H1 (cell line): Measurements from ENCODE around the gene UNC5B. TPM values are rescaled to one million over a fixed set of nuclear protein-coding genes. Genes with fewer than 3 reads are reported as not detected.

Experiments used
- ASH2L ChIP-seq: fragments of 200-600, 300-600 bp; sonication (generic); IDR thresholded peaks from one replicate; pipeline ENCODE4 v1.7.1; 2017; ENCODE audit warnings: low read length
- ATF3 ChIP-seq: IDR thresholded peaks from 2 replicates; pipeline ENCODE4 v1.6.1; 2011; ENCODE audit warnings: low read depth, mild to moderate bottlenecking, low read length; ENCODE audit not compliant: insufficient read depth
- BRCA1 ChIP-seq: IDR thresholded peaks from 2 replicates; pipeline ENCODE4 v1.6.1; 2012; ENCODE audit warnings: low read depth, low read length, improper control_type of control experiment
- CEBPB ChIP-seq: IDR thresholded peaks from 2 replicates; pipeline ENCODE4 v1.6.1; 2012; ENCODE audit warnings: low read depth, low read length
- CHD1 ChIP-seq: IDR thresholded peaks from 2 replicates; pipeline ENCODE4 v1.6.1; 2012; ENCODE audit warnings: low read depth, low read length, improper control_type of control experiment
- CHD7 ChIP-seq: fragments of 300-600 bp; sonication (generic); IDR thresholded peaks from 2 replicates; pipeline ENCODE4 v1.7.1; 2012; ENCODE audit warnings: low read length, moderate library complexity, mild to moderate bottlenecking, inconsistent platforms; ENCODE audit not compliant: insufficient replicate concordance
- FOSL1 ChIP-seq: IDR thresholded peaks from 2 replicates; pipeline ENCODE4 v1.6.1; 2011; ENCODE audit warnings: mild to moderate bottlenecking, low read depth, low read length, moderate library complexity; ENCODE audit not compliant: insufficient read depth
- JUN ChIP-seq: IDR thresholded peaks from 2 replicates; pipeline ENCODE4 v1.6.1; 2011; ENCODE audit warnings: low read depth, mild to moderate bottlenecking, improper control_type of control experiment, low read length
- KDM1A ChIP-seq: fragments of 200-600, 300-600 bp; sonication (generic); IDR thresholded peaks from 2 replicates; pipeline ENCODE4 v1.7.1; 2016; ENCODE audit warnings: mild to moderate bottlenecking, low read length, borderline replicate concordance
- MAFK ChIP-seq: IDR thresholded peaks from 2 replicates; pipeline ENCODE4 v1.6.1; 2012; ENCODE audit warnings: low read depth, mild to moderate bottlenecking, improper control_type of control experiment, low read length
- SP1 ChIP-seq: IDR thresholded peaks from 2 replicates; pipeline ENCODE4 v1.6.1; 2011; ENCODE audit warnings: low read depth, low read length
- TAF1 ChIP-seq: IDR thresholded peaks from 2 replicates; pipeline ENCODE4 v1.6.1; 2011; ENCODE audit warnings: mild to moderate bottlenecking, low read depth, low read length
- TCF12 ChIP-seq: IDR thresholded peaks from 2 replicates; pipeline ENCODE4 v1.6.1; 2011; ENCODE audit warnings: low read depth, mild to moderate bottlenecking, low read length
- polyA plus RNA-seq, 7 experiments: library from polyadenylated mRNA; depleted of rRNA in 3 of 7; stranded (reverse) in 5 of 7; unstranded in 2 of 7; fragments of >200 nt in 5 of 7; fragments of 200-250 nt in 2 of 7; gene quantifications; 1 replicate in 5 of 7; 2 replicates in 1 of 7; 4 replicates in 1 of 7; pipeline versions ENCODE4 v1.2.1 to v1.2.3, GENCODE V29; 2011 to 2013; ENCODE audit warnings: missing spikeins in 2 of 7, mixed read lengths in 2 of 7
- total RNA-seq: library from RNA; stranded (reverse); fragmentation: NEBNext Ultra II Directional; extraction: Animal tissue kit (Norgen Biotek cat#: 25700); gene quantifications from 2 replicates; pipeline ENCODE4 v1.2.1, GENCODE V29; 2021

The UNC5B gene
- total and polyA plus RNA-seq, 2 of the 8 experiments (the other 6 are each of a cell fraction or from before 2014, with no cell fraction given), result 27.9 to 31.8 TPM

- TF ChIP-seq CHD7 (no peak), SP1 (no peak), TAF1 (no peak), ASH2L (no peak), ATF3 (no peak), TCF12 (no peak), CEBPB (no peak), KDM1A (no peak), JUN (no peak), MAFK (no peak), CHD1 (no peak), BRCA1 (no peak), FOSL1 (no peak)
Observed at GRCh38 chr10:71262817-71263216, 50.4 kb downstream of the UNC5B start (continued).
